HepG2 (cell line): ENCODE measurements around the gene KCTD6. TPM values are rescaled to one million over a fixed set of nuclear protein-coding genes. Genes with fewer than 3 reads are reported as not detected.
A peak's percentile ranks its signal among the peaks of the same experiment; 100 is the strongest.

Experiments
- DNMT3B ChIP-seq: conservative IDR thresholded peaks from 2 replicates; pipeline ENCODE4 v1.6.1; 2016; ENCODE audit warnings: missing biosample characterization, control low read depth
- HNRNPK ChIP-seq: fragments of 200-400 bp; formaldehyde crosslinking; IDR thresholded peaks from 2 replicates; pipeline ENCODE4 v1.6.1; 2018; ENCODE audit warnings: low read length, low read depth, moderate library complexity, mild to moderate bottlenecking; ENCODE audit not compliant: poor library complexity, severe bottlenecking
- HNRNPLL ChIP-seq: fragments of 200-400 bp; formaldehyde crosslinking; IDR thresholded peaks from 2 replicates; pipeline ENCODE4 v1.6.1; 2017; ENCODE audit warnings: mild to moderate bottlenecking, low read depth, low read length; ENCODE audit not compliant: poor library complexity, severe bottlenecking
- ISL2 ChIP-seq: sonication (generic); formaldehyde crosslinking; IDR thresholded peaks from 2 replicates; pipeline ENCODE4 v1.5.0; 2020; ENCODE audit warnings: missing genetic modification reagents
- PRPF4 ChIP-seq: fragments of 200-400 bp; formaldehyde crosslinking; IDR thresholded peaks from 2 replicates; pipeline ENCODE4 v1.6.1; 2016; ENCODE audit warnings: low read length, low read depth; ENCODE audit not compliant: poor library complexity, severe bottlenecking
- RBM22 ChIP-seq: fragments of 200-400 bp; formaldehyde crosslinking; optimal IDR thresholded peaks from 2 replicates; pipeline ENCODE3; 2017; ENCODE audit warnings: mild to moderate bottlenecking, low read length, moderate library complexity
- RCOR2 ChIP-seq: IDR thresholded peaks from 2 replicates; pipeline ENCODE4 v1.6.1; 2016; ENCODE audit warnings: missing biosample characterization, missing genetic modification reagents
- SIX4 ChIP-seq: sonication (generic); formaldehyde crosslinking; IDR thresholded peaks from 2 replicates; pipeline ENCODE4 v1.4.0; 2020; ENCODE audit warnings: missing genetic modification reagents
- SMC3 ChIP-seq: IDR thresholded peaks from 2 replicates; pipeline ENCODE4 v1.6.1; 2011; ENCODE audit warnings: low read length, improper control_type of control experiment
- STAT5B ChIP-seq: sonication (generic); formaldehyde crosslinking; IDR thresholded peaks from 2 replicates; pipeline ENCODE4 v1.4.0; 2020; ENCODE audit warnings: missing genetic modification reagents
- TARDBP ChIP-seq: sonication (generic); formaldehyde crosslinking; IDR thresholded peaks from 2 replicates; pipeline ENCODE4 v1.8.0; 2022; ENCODE audit warnings: mild to moderate bottlenecking, missing genetic modification reagents
- TBX3 ChIP-seq: fragments of 450-650 bp; IDR thresholded peaks from 2 replicates; pipeline ENCODE4 v1.6.1; 2017; ENCODE audit warnings: antibody characterized with exemption, mild to moderate bottlenecking, inconsistent platforms, borderline replicate concordance
- ZC3H13 ChIP-seq: sonication (generic); formaldehyde crosslinking; IDR thresholded peaks from 2 replicates; pipeline ENCODE4 v1.8.1; 2023; ENCODE audit warnings: mild to moderate bottlenecking, missing genetic modification reagents, moderate library complexity
- ZFP82 ChIP-seq: sonication (generic); formaldehyde crosslinking; IDR thresholded peaks from 2 replicates; pipeline ENCODE4 v1.5.1; 2020; ENCODE audit warnings: mild to moderate bottlenecking, missing genetic modification reagents, borderline replicate concordance
- ZMAT3 ChIP-seq: sonication (generic); formaldehyde crosslinking; conservative IDR thresholded peaks from 2 replicates; pipeline ENCODE4 v1.7.0; 2021; ENCODE audit warnings: missing genetic modification reagents
- ZNF263 ChIP-seq: sonication (generic); formaldehyde crosslinking; IDR thresholded peaks from 2 replicates; pipeline ENCODE4 v1.4.0; 2020; ENCODE audit warnings: missing genetic modification reagents
- ZNF709 ChIP-seq: sonication (generic); formaldehyde crosslinking; IDR thresholded peaks from 2 replicates; pipeline ENCODE4 v1.5.0; 2020; ENCODE audit warnings: mild to moderate bottlenecking, missing genetic modification reagents
- ZNF883 ChIP-seq: sonication (generic); formaldehyde crosslinking; IDR thresholded peaks from 2 replicates; pipeline ENCODE4 v1.5.1; 2020; ENCODE audit warnings: mild to moderate bottlenecking, missing genetic modification reagents; ENCODE audit errors: not compliant biosample characterization
- polyA plus RNA-seq, 8 experiments: library from polyadenylated mRNA; depleted of rRNA in 3 of 8; stranded (reverse) in 7 of 8; unstranded in 1 of 8; fragments of >200 nt; fragmentation: Illumina TruSeq in 4 of 8; extraction: Trizol in 4 of 8; gene quantifications; 2 replicates each; pipeline versions ENCODE4 v1.2.1 to v1.2.3, GENCODE V29; 2011 to 2016; ENCODE audit warnings: low read depth in 4 of 8, missing spikeins in 1 of 8, mixed read lengths in 1 of 8; ENCODE audit not compliant: insufficient read depth in 1 of 8
- total RNA-seq, 5 experiments: library from RNA; depleted of rRNA; stranded (reverse); fragments of >200 nt; fragmentation: Illumina TruSeq; extraction: Trizol; gene quantifications; 2 replicates each; pipeline ENCODE4 v1.2.3, GENCODE V29; 2016; ENCODE audit warnings: low read depth in 1 of 5
- TF ChIP-seq, protein P1 (sequence below): sonication (generic); formaldehyde crosslinking; IDR thresholded peaks from 2 replicates; pipeline ENCODE4 v1.4.0; 2020; ENCODE audit warnings: missing genetic modification reagents
- TF ChIP-seq, protein P2 (sequence below): sonication (generic); formaldehyde crosslinking; IDR thresholded peaks from 2 replicates; pipeline ENCODE4 v1.4.0; 2020; ENCODE audit warnings: missing genetic modification reagents
- TF ChIP-seq, protein P3 (sequence below): sonication (generic); formaldehyde crosslinking; conservative IDR thresholded peaks from 2 replicates; pipeline ENCODE4 v1.8.1; 2023; ENCODE audit warnings: missing genetic modification reagents
- TF ChIP-seq, protein P4 (sequence below): sonication (generic); formaldehyde crosslinking; conservative IDR thresholded peaks from 2 replicates; pipeline ENCODE4 v1.4.0; 2020; ENCODE audit warnings: missing genetic modification reagents

The KCTD6 gene
- total and polyA plus RNA-seq, 2 of the 13 experiments (the other 11 are each of a cell fraction or from before 2014, with no cell fraction given) = 13.4 to 14.2 TPM

DNA sequence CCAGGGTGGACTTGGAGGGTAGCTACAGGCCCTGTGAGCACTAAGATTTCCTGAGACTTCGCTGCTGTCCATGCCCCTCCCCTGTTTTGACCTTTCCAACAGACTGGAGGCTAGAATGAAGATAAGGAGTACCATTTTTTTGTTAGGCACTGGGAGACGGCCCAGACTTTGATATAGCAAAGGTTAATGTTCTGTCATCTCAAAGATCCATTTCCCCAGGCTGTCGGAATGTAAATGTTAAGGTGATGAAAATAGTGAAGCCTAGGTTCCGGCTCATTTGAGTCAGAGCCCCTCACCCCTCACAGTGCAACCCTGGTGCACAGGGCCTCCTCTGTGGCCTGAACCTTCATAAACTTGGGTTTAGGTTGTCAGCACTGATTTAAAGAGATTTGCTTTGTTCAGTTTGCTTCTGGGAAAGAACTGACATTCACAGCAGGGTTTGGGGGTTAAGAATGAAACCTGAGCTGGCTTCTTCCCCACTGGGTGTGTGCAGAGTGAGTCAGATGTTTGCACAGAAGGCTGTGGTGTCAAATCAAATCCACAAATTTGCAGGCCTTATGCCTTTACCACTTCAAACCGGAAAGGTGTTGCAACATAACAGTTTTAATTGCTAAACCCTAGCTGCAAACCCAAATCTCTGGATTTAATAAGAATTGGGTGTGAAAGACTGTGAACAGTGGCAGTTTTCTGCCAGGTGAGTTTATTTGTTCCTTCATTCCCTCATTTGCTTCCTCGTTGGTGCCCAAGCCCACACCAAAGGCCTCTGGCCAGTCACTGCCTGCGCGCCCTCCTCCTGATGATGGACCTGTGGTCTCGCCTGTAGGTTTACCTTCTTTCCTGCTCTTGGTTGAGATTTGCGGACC, 20.6 kb upstream of the KCTD6 start (continued):
- TF ChIP-seq ZNF709 (CRISPR knock-in tag) (0 out of 2 replicates have a peak, but pooled peaks have one; percentile 65), PRPF4 (no peak), ZMAT3 (CRISPR knock-in tag) (no peak), HNRNPK (no peak), TARDBP (CRISPR knock-in tag) (peak; percentile 29; the same call in 1 of the 2 replicates), HNRNPLL (no peak), DNMT3B (peak; percentile 97), STAT5B (CRISPR knock-in tag) (no peak), RCOR2 (CRISPR knock-in tag) (peak; percentile 80; the same call in 1 of the 2 replicates), ZNF883 (no peak), RBM22 (no peak), ZC3H13 (CRISPR knock-in tag) (no peak), SMC3 (no peak; the same call in 1 of the 2 replicates), SIX4 (peak; percentile 100), ZFP82 (no peak), ISL2 (CRISPR knock-in tag) (peak; percentile 89), TBX3 (peak; percentile 99), ZNF263 (CRISPR knock-in tag) (0 out of 2 replicates have a peak, but pooled peaks have one; percentile 12)
- TF ChIP-seq, protein P1, sequence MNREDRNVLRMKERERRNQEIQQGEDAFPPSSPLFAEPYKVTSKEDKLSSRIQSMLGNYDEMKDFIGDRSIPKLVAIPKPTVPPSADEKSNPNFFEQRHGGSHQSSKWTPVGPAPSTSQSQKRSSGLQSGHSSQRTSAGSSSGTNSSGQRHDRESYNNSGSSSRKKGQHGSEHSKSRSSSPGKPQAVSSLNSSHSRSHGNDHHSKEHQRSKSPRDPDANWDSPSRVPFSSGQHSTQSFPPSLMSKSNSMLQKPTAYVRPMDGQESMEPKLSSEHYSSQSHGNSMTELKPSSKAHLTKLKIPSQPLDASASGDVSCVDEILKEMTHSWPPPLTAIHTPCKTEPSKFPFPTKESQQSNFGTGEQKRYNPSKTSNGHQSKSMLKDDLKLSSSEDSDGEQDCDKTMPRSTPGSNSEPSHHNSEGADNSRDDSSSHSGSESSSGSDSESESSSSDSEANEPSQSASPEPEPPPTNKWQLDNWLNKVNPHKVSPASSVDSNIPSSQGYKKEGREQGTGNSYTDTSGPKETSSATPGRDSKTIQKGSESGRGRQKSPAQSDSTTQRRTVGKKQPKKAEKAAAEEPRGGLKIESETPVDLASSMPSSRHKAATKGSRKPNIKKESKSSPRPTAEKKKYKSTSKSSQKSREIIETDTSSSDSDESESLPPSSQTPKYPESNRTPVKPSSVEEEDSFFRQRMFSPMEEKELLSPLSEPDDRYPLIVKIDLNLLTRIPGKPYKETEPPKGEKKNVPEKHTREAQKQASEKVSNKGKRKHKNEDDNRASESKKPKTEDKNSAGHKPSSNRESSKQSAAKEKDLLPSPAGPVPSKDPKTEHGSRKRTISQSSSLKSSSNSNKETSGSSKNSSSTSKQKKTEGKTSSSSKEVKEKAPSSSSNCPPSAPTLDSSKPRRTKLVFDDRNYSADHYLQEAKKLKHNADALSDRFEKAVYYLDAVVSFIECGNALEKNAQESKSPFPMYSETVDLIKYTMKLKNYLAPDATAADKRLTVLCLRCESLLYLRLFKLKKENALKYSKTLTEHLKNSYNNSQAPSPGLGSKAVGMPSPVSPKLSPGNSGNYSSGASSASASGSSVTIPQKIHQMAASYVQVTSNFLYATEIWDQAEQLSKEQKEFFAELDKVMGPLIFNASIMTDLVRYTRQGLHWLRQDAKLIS = 0 out of 2 replicates have a peak, but pooled peaks have one; percentile 33
- TF ChIP-seq, protein P2, sequence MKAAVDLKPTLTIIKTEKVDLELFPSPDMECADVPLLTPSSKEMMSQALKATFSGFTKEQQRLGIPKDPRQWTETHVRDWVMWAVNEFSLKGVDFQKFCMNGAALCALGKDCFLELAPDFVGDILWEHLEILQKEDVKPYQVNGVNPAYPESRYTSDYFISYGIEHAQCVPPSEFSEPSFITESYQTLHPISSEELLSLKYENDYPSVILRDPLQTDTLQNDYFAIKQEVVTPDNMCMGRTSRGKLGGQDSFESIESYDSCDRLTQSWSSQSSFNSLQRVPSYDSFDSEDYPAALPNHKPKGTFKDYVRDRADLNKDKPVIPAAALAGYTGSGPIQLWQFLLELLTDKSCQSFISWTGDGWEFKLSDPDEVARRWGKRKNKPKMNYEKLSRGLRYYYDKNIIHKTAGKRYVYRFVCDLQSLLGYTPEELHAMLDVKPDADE = no peak
- TF ChIP-seq, protein P3, sequence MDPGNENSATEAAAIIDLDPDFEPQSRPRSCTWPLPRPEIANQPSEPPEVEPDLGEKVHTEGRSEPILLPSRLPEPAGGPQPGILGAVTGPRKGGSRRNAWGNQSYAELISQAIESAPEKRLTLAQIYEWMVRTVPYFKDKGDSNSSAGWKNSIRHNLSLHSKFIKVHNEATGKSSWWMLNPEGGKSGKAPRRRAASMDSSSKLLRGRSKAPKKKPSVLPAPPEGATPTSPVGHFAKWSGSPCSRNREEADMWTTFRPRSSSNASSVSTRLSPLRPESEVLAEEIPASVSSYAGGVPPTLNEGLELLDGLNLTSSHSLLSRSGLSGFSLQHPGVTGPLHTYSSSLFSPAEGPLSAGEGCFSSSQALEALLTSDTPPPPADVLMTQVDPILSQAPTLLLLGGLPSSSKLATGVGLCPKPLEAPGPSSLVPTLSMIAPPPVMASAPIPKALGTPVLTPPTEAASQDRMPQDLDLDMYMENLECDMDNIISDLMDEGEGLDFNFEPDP (CRISPR knock-in tag) = no peak
- TF ChIP-seq, protein P4, sequence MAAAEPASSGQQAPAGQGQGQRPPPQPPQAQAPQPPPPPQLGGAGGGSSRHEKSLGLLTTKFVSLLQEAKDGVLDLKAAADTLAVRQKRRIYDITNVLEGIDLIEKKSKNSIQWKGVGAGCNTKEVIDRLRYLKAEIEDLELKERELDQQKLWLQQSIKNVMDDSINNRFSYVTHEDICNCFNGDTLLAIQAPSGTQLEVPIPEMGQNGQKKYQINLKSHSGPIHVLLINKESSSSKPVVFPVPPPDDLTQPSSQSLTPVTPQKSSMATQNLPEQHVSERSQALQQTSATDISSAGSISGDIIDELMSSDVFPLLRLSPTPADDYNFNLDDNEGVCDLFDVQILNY = no peak
